Activated CD4-positive, alpha-beta memory T cell treated with anti-CD3 and anti-CD28 coated beads for 36 hours (primary cell): ENCODE measurements around the gene RSRP1. TPM values are rescaled to one million over a fixed set of nuclear protein-coding genes. Genes with fewer than 3 reads are reported as not detected.

Source experiments
- CTCF ChIA-PET: fragments of 350-600 bp; sonication (Branson Sonifier 250); formaldehyde crosslinking; loops from one replicate; lab custom pipeline; 2021; ENCODE audit warnings: antibody characterized with exemption, inconsistent platforms; lab: Charles Lee
- POLR2A ChIA-PET: fragments of 350-600 bp; sonication (Branson Sonifier 250); formaldehyde crosslinking; loops from one replicate; lab custom pipeline; 2021; ENCODE audit warnings: antibody characterized with exemption; lab: Charles Lee
- DNase-seq: peaks from one replicate; pipeline ENCODE4 v3.0.0-alpha.2; 2020
- H3K27ac Mint-ChIP-seq: one replicate; pipeline ENCODE4 v1.8.0; 2021; ENCODE audit warnings: mixed read lengths
- H3K27me3 Mint-ChIP-seq: one replicate; pipeline ENCODE4 v1.8.0; 2021; ENCODE audit warnings: mixed read lengths
- H3K36me3 Mint-ChIP-seq: one replicate; pipeline ENCODE4 v1.8.0; 2021; ENCODE audit warnings: mixed read lengths
- H3K4me1 Mint-ChIP-seq: one replicate; pipeline ENCODE4 v1.8.0; 2021; ENCODE audit warnings: low read depth, mixed read lengths
- H3K4me3 Mint-ChIP-seq: one replicate; pipeline ENCODE4 v1.8.0; 2021; ENCODE audit warnings: mild to moderate bottlenecking, mixed read lengths
- H3K9me3 Mint-ChIP-seq: one replicate; pipeline ENCODE4 v1.8.0; 2021; ENCODE audit warnings: mixed read lengths
- intact Hi-C: fragments of 100-400 bp; cut with micrococcal nuclease; formaldehyde crosslinking; loops from one replicate; pipeline ENCODE4 v1.15.1; 2023
- total RNA-seq, 2 experiments: library from RNA; stranded (reverse); gene quantifications; one replicate each; pipeline ENCODE4 v1.2.3, GENCODE V29; 2021

Gene RSRP1
- total RNA-seq, 2 experiments from 2014 or later: 123 to 143 TPM

GRCh38 chr1:25197982-25198662 lies 49.1 kb downstream of the RSRP1 start:
- no peaks in the 10 kb centered on the region for H3K36me3 Mint-ChIP-seq
- peaks cover 6% of the 10 kb centered on the region for H3K27me3 Mint-ChIP-seq
- no peaks in the 10 kb centered on the region for H3K9me3 Mint-ChIP-seq
- POLR2A ChIA-PET: no interaction called here
- CTCF ChIA-PET: interaction anchor here (0.9 to 1.2 kb wide), 2 partner anchors 20 to 367 kb away, joined by 3 to 4 read pairs; no protein-coding TSS in a partner anchor
- no peak for DNase-seq
- intact Hi-C loops: loop anchor here (10.0 kb wide), 1 partner anchor 83 kb away; no protein-coding TSS in a partner anchor
- H3K27ac Mint-ChIP-seq: no peak overlapping the region
- H3K4me3 Mint-ChIP-seq: no peak overlapping the region
- peaks cover 10% of the 10 kb centered on the region for H3K4me1 Mint-ChIP-seq

DNA sequence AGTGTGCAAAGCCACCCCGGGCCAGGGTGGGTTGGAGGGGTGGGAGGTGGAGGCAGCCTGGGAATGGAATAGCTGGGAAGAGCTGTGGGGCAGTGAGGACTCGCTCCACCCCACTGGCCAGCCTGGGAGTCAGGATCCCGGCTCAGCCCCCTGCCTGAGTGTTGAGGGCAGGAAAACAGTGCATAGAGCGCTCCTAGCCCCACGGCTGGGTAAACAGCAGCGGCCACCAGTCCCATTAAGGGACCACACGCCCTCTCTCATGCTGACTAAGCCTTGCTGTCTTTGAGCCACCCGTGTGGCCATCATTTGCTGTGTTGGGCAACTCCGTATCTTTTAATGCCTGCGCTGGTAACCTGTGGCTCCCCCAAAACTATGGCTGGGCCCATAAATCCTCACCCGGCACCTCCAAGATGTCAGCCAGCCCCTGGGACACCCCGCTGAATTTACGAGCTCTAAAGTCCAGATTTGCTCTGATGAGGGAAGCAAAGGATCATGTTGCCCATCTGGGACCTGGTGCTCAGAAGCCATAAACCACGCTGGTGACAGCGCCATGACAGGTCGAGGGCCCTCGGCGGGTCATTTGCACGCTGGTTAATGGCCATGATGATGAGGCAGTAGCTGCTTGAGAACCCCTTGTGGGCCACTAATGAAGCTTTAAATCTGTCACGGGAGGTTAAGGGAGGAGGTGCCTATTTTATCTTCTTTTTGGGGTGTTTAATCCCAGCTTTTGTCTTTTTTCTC lies 49.8 kb downstream of the RSRP1 start:
- no peak for DNase-seq
- Mint-ChIP-seq H3K4me1 (peaks cover 10% of the 10 kb centered on the region), H3K36me3 (no peaks in the 10 kb centered on the region), H3K27me3 (peaks cover 6% of the 10 kb centered on the region), H3K27ac (no peak overlapping the region), H3K9me3 (no peaks in the 10 kb centered on the region), H3K4me3 (no peak overlapping the region)
- POLR2A ChIA-PET: no interaction called here
- intact Hi-C loops: loop anchor here (10.0 kb wide), 1 partner anchor 83 kb away; no protein-coding TSS in a partner anchor
- CTCF ChIA-PET: interaction anchor here (1.2 kb wide), 1 partner anchor 367 kb away, joined by 3 read pairs; no protein-coding TSS in a partner anchor

GRCh38 chr1:25196830-25197229 lies 50.4 kb downstream of the RSRP1 start:
- ChIA-PET POLR2A (no interaction called here), CTCF (interaction anchor here (1.2 to 1.5 kb wide), 2 partner anchors 348 to 366 kb away, joined by 3 read pairs; no protein-coding TSS in a partner anchor)
- no peaks in the 10 kb centered on the region for H3K9me3 Mint-ChIP-seq
- no peak overlapping the region for H3K4me3 Mint-ChIP-seq
- H3K4me1 Mint-ChIP-seq: peaks cover 10% of the 10 kb centered on the region
- H3K27ac Mint-ChIP-seq: no peak overlapping the region
- no peaks in the 10 kb centered on the region for H3K36me3 Mint-ChIP-seq
- peaks cover 6% of the 10 kb centered on the region for H3K27me3 Mint-ChIP-seq
- intact Hi-C loops: loop anchor here (10.0 kb wide), 1 partner anchor 82 kb away; no protein-coding TSS in a partner anchor
- DNase-seq: no peak

GRCh38 chr1:25195835-25196234 lies 51.4 kb downstream of the RSRP1 start:
- Mint-ChIP-seq H3K27me3 (peaks cover 6% of the 10 kb centered on the region), H3K9me3 (no peaks in the 10 kb centered on the region), H3K36me3 (no peaks in the 10 kb centered on the region), H3K27ac (no peak overlapping the region), H3K4me3 (no peak overlapping the region), H3K4me1 (peaks cover 10% of the 10 kb centered on the region)
- DNase-seq: no peak
- intact Hi-C loops: loop anchor here (10.0 kb wide), 1 partner anchor 81 kb away; no protein-coding TSS in a partner anchor
- ChIA-PET POLR2A (no interaction called here), CTCF (interaction anchor here (1.5 kb wide), 1 partner anchor 347 kb away, joined by 3 read pairs; no protein-coding TSS in a partner anchor)

GRCh38 chr1:25194572-25195020 lies 52.7 kb downstream of the RSRP1 start:
- intact Hi-C loops: loop anchor here (10.0 kb wide), 1 partner anchor 80 kb away; no protein-coding TSS in a partner anchor
- DNase-seq: no peak
- POLR2A ChIA-PET: no interaction called here

GRCh38 chr1:25194054-25194453 lies 53.2 kb downstream of the RSRP1 start:
- Mint-ChIP-seq H3K27ac (no peak overlapping the region), H3K9me3 (no peaks in the 10 kb centered on the region), H3K27me3 (peaks cover 6% of the 10 kb centered on the region), H3K4me1 (peaks cover 10% of the 10 kb centered on the region), H3K4me3 (no peak overlapping the region), H3K36me3 (no peaks in the 10 kb centered on the region)
- CTCF ChIA-PET: no interaction called here
- DNase-seq: no peak
- intact Hi-C loops: loop anchor here (10.0 kb wide), 1 partner anchor 79 kb away; no protein-coding TSS in a partner anchor
- POLR2A ChIA-PET: no interaction called here

More at GRCh38 chr1:25194572-25195020, 52.7 kb downstream of the RSRP1 start:
- Mint-ChIP-seq H3K36me3 (no peaks in the 10 kb centered on the region), H3K4me1 (peaks cover 10% of the 10 kb centered on the region), H3K27me3 (peaks cover 6% of the 10 kb centered on the region), H3K9me3 (no peaks in the 10 kb centered on the region), H3K4me3 (no peak overlapping the region), H3K27ac (no peak overlapping the region)
- CTCF ChIA-PET: no interaction called here

DNA sequence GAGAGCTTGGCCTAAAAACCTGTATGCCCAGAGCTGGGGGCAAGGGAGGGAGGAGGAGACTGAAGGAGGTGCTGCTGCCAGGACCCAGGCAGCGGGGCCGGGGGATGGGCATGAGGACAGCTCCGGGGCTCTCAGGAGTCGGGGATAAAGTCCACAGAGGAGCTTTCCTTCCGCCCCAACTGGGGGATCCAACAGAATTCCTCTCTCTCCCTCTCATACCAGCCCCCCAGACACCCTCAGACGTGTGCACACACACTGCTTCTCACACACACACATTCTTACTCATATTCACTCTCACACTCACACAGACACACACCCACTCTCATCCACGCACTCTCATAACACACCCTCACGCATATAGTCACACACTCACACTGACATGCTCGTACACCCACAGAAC lies 54.0 kb downstream of the RSRP1 start:
- Mint-ChIP-seq H3K4me1 (peaks cover 6% of the 10 kb centered on the region), H3K9me3 (no peaks in the 10 kb centered on the region), H3K4me3 (no peak overlapping the region), H3K27ac (no peak overlapping the region), H3K27me3 (peaks cover 6% of the 10 kb centered on the region), H3K36me3 (no peaks in the 10 kb centered on the region)
- no peak for DNase-seq
- ChIA-PET CTCF (no interaction called here), POLR2A (no interaction called here)
- intact Hi-C loops: loop anchor here (10.0 kb wide), 1 partner anchor 78 kb away; no protein-coding TSS in a partner anchor

Other genes starting within 250 kb of the RSRP1 start
- 10 to 100 TPM; 45.1 to 45.6 TPM for gene SYF2, start 15.0 kb downstream of the RSRP1 start, total RNA-seq
- gene RHD, start 25.1 kb upstream of the RSRP1 start, total RNA-seq: not detected
- gene TMEM50A, start 90.9 kb upstream of the RSRP1 start, total RNA-seq: 100 to 1,000 TPM; 124 to 128 TPM
- gene RHCE, start 173.4 kb upstream of the RSRP1 start, total RNA-seq: under 1 TPM; 0.44 to 0.45 TPM
- gene MACO1, start 183.4 kb upstream of the RSRP1 start, total RNA-seq: 10 to 100 TPM; 11.0 to 11.4 TPM